ENCODE data around the gene SRGAP1. TPM values are rescaled to one million over a fixed set of nuclear protein-coding genes. Genes with fewer than 3 reads are reported as not detected.

SRGAP1 gene
- total and polyA plus RNA-seq, 2 of the 8 experiments (the other 6 are each of a cell fraction or from before 2014, with no cell fraction given), result 3.2 to 7.3 TPM

GRCh38 chr12:63924781-63925180 lies 80.3 kb downstream of the SRGAP1 start (continued):
- TF ChIP-seq MAX (IDR thresholded peaks at IDR 0.05) (no peak), KDM5A (IDR thresholded peaks at IDR 0.05; ENCODE audit: low read length) (no peak), CREB1 (IDR thresholded peaks at IDR 0.05) (no peak), SP2 (IDR thresholded peaks at IDR 0.05; ENCODE audit: low read length) (no peak), NANOG (IDR thresholded peaks at IDR 0.05; ENCODE audit: insufficient read depth, low read depth, low read length, poor library complexity, severe bottlenecking) (no peak), EP300 (IDR thresholded peaks at IDR 0.05; ENCODE audit: borderline replicate concordance in 1 of 2, low read depth in 2 of 2, low read length in 2 of 2) (no peak)
